ENCODE measurements around the gene SDHAF2.

GRCh38 chr11:61460986-61461385 is 31.1 kb downstream of the SDHAF2 start:
- TF ChIP-seq POLR2A (IDR thresholded peaks at IDR 0.05; ENCODE audit: low read depth, low read length) (no peak), SPI1 (IDR thresholded peaks at IDR 0.05; ENCODE audit: low read depth, low read length) (no peak), POU2F2 (IDR thresholded peaks at IDR 0.05; ENCODE audit: low read depth, low read length) (no peak), TAF1 (IDR thresholded peaks at IDR 0.05; ENCODE audit: low read depth, low read length) (no peak), POLR2AphosphoS5 (IDR thresholded peaks at IDR 0.05; ENCODE audit: low read depth, low read length) (no peak)

Measured in GM12891 (cell line).